ENCODE results near the gene PATJ.

PATJ gene

GRCh38 chr1:62090016-62090415 is 347.7 kb downstream of the PATJ start:
- TF ChIP-seq EZH2phosphoT487 (IDR thresholded peaks at IDR 0.05; ENCODE audit: borderline replicate concordance) (no peak), CTCF (conservative IDR thresholded peaks at IDR 0.05; ENCODE audit: low read length) (no peak)
- Histone ChIP-seq H3K9ac (ENCODE audit: low read depth, low read length, poor library complexity, severe bottlenecking) (no peak overlapping the region), H3K36me3 (ENCODE audit: insufficient read depth, low read length) (no peaks in the 10 kb centered on the region), H3K9me2 (replicated peaks; ENCODE audit: low read depth, low read length) (no peaks in the 10 kb centered on the region), H3K27me3 (ENCODE audit: insufficient read depth, low read length, poor library complexity, severe bottlenecking) (no peaks in the 10 kb centered on the region), H2AFZ (ENCODE audit: low read length) (no peak overlapping the region), H3K79me2 (ENCODE audit: insufficient read depth, low read length) (no peaks in the 10 kb centered on the region), H3K9me3 (ENCODE audit: insufficient read depth, low read depth, low read length) (no peaks in the 10 kb centered on the region), H3K4me1 (ENCODE audit: insufficient read depth, low read length, poor library complexity, severe bottlenecking) (no peaks in the 10 kb centered on the region), H3F3A (ENCODE audit: low read depth) (no peaks in the 10 kb centered on the region), H4K20me1 (ENCODE audit: insufficient read depth, low read length, poor library complexity, severe bottlenecking) (no peaks in the 10 kb centered on the region), H3K4me2 (ENCODE audit: low read depth, low read length, poor library complexity, severe bottlenecking) (no peak overlapping the region), H3K4me3 (ENCODE audit: low read length, poor library complexity, severe bottlenecking) (no peak overlapping the region)

- Histone ChIP-seq H3K79me2 (ENCODE audit: insufficient read depth, low read length) (no peaks in the 10 kb centered on the region), H3K36me3 (ENCODE audit: insufficient read depth, low read length) (no peaks in the 10 kb centered on the region), H3K9me2 (replicated peaks; ENCODE audit: low read depth, low read length) (no peaks in the 10 kb centered on the region), H3K4me1 (ENCODE audit: insufficient read depth, low read length, poor library complexity, severe bottlenecking) (no peaks in the 10 kb centered on the region), H4K20me1 (ENCODE audit: insufficient read depth, low read length, poor library complexity, severe bottlenecking) (no peaks in the 10 kb centered on the region), H3K4me2 (ENCODE audit: low read depth, low read length, poor library complexity, severe bottlenecking) (no peak overlapping the region), H3K4me3 (ENCODE audit: low read length, poor library complexity, severe bottlenecking) (no peak overlapping the region), H3K9me3 (ENCODE audit: insufficient read depth, low read depth, low read length) (no peaks in the 10 kb centered on the region), H3K27me3 (ENCODE audit: insufficient read depth, low read length, poor library complexity, severe bottlenecking) (no peaks in the 10 kb centered on the region), H3K9ac (ENCODE audit: low read depth, low read length, poor library complexity, severe bottlenecking) (no peak overlapping the region), H2AFZ (ENCODE audit: low read length) (no peak overlapping the region), H3F3A (ENCODE audit: low read depth) (no peaks in the 10 kb centered on the region)
- no peak for TF ChIP-seq CTCF (conservative IDR thresholded peaks at IDR 0.05; ENCODE audit: low read length)
- no peak for TF ChIP-seq EZH2phosphoT487 (IDR thresholded peaks at IDR 0.05; ENCODE audit: borderline replicate concordance)
Observed at GRCh38 chr1:62092110-62092509, 349.8 kb downstream of the PATJ start.

GRCh38 chr1:62093261-62093660 is 351.0 kb downstream of the PATJ start:
- Histone ChIP-seq H3K9me2 (replicated peaks; ENCODE audit: low read depth, low read length) (no peaks in the 10 kb centered on the region), H3K27me3 (ENCODE audit: insufficient read depth, low read length, poor library complexity, severe bottlenecking) (no peaks in the 10 kb centered on the region), H2AFZ (ENCODE audit: low read length) (no peak overlapping the region), H4K20me1 (ENCODE audit: insufficient read depth, low read length, poor library complexity, severe bottlenecking) (no peaks in the 10 kb centered on the region), H3K4me1 (ENCODE audit: insufficient read depth, low read length, poor library complexity, severe bottlenecking) (no peaks in the 10 kb centered on the region), H3K4me2 (ENCODE audit: low read depth, low read length, poor library complexity, severe bottlenecking) (no peak overlapping the region), H3K36me3 (ENCODE audit: insufficient read depth, low read length) (no peaks in the 10 kb centered on the region), H3K79me2 (ENCODE audit: insufficient read depth, low read length) (no peaks in the 10 kb centered on the region), H3K4me3 (ENCODE audit: low read length, poor library complexity, severe bottlenecking) (no peak overlapping the region), H3K9ac (ENCODE audit: low read depth, low read length, poor library complexity, severe bottlenecking) (no peak overlapping the region), H3K9me3 (ENCODE audit: insufficient read depth, low read depth, low read length) (no peaks in the 10 kb centered on the region), H3F3A (ENCODE audit: low read depth) (no peaks in the 10 kb centered on the region)
- no peak for TF ChIP-seq EZH2phosphoT487 (IDR thresholded peaks at IDR 0.05; ENCODE audit: borderline replicate concordance)
- no peak for TF ChIP-seq CTCF (conservative IDR thresholded peaks at IDR 0.05; ENCODE audit: low read length)

All from Loucy (cell line).